Muscle of leg (tissue), 11 donors: ENCODE data around the gene OR2G6. TPM values are rescaled to one million over a fixed set of nuclear protein-coding genes. Genes with fewer than 3 reads are reported as not detected.
"Not testable (repeated sequence)": the region's sequence is repeated elsewhere in the genome, so short reads cannot be mapped to it uniquely, and the experiment has no call there.

Experiments used
- DNase-seq: peaks from one replicate; pipeline ENCODE4 v3.0.0; 2013
- H3K27ac ChIP-seq: one replicate; pipeline ENCODE4 v1.5.1; 2013; ENCODE audit warnings: mild to moderate bottlenecking, low read length, control low read depth
- H3K27me3 ChIP-seq: one replicate; pipeline ENCODE4 v1.6.1; 2013; ENCODE audit warnings: low read length; ENCODE audit not compliant: control insufficient read depth, insufficient read depth
- H3K36me3 ChIP-seq: one replicate; pipeline ENCODE4 v1.6.1; 2013; ENCODE audit warnings: low read length; ENCODE audit not compliant: control insufficient read depth, insufficient read depth
- H3K4me1 ChIP-seq: one replicate; pipeline ENCODE4 v1.6.1; 2013; ENCODE audit warnings: low read length; ENCODE audit not compliant: control insufficient read depth, insufficient read depth
- H3K4me3 ChIP-seq: one replicate; pipeline ENCODE4 v1.5.1; 2013; ENCODE audit warnings: low read length, control low read depth
- H3K9me3 ChIP-seq: replicated peaks from 2 replicates; pipeline ENCODE4 v1.6.1; 2013; ENCODE audit warnings: low read depth, low read length; ENCODE audit not compliant: control insufficient read depth
- WGBS: methylation state at CpG from one replicate; pipeline ENCODE4 v1.1.5; 2013; ENCODE audit warnings: missing lambda C conversion rate; ENCODE audit not compliant: insufficient coverage; 5-methylcytosine and 5-hydroxymethylcytosine counted together
- polyA plus RNA-seq, 8 donors: library from polyadenylated mRNA; unstranded; fragments of 120-200 nt; gene quantifications; one replicate each; pipeline versions ENCODE4 v1.2.1 to v1.2.3, GENCODE V29; 2013; ENCODE audit warnings: inconsistent platforms in 1 of 8, low replicate concordance in 1 of 8; ENCODE audit not compliant: insufficient read length in 8 of 8, insufficient read depth in 1 of 8
- total RNA-seq: library from RNA; stranded (reverse); fragments of 120-200 nt; gene quantifications from one replicate; pipeline ENCODE4 v1.2.4, GENCODE V29; 2013

OR2G6 gene
- total and polyA plus RNA-seq, 9 donors: 0.06 TPM; not detected in 8

GRCh38 chr1:248574657-248575056 is 66.8 kb downstream of the OR2G6 start, which contains the start of gene OR2T34:
Gene OR2T34, minus strand, starts transcription at chr1:248574757. Its CDS starts 0 bp downstream, at chr1:248574757.
- not testable (repeated sequence) for DNase-seq, H3K36me3 ChIP-seq, H3K9me3 ChIP-seq, H3K4me1 ChIP-seq, H3K4me3 ChIP-seq, H3K27ac ChIP-seq, H3K27me3 ChIP-seq
- no CpG with 5 or more reads among the region's 3 CpGs for WGBS

DNA sequence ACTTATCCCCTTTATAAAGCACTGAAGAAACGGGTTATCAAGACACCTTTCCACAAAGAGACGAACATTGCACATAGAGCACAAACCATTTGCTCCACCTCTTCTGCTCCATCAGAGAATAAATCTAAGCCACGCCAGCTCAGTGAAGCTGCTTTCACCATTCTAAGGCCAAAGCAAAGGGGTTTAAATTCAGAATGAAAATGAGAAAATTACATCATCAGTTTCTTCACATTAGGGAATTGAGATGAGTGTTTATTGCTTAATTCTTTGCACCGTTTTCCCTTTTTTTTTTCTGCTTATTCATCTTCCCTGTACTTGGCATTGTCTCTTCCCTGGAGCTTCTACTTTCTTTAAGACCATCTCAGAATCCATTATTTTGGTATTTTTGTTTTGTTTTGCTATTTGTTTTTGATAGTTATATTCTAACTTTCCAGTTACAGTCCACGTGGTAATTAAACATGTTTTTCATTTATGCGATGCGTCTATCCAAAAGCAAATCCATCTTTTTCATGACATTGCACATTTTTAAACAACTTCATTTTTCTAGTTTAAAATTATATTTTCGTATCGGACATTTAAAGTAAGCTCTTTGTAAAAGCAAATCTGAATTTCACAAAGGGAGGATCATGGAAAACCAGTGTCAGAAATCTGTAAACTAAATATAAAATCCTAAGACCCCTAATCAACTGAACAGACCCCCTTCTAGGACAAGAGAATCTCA is 68.5 kb downstream of the OR2G6 start:
- no peak for DNase-seq
- Histone ChIP-seq H3K27me3 (no peaks in the 10 kb centered on the region), H3K9me3 (peaks cover 7% of the 10 kb centered on the region), H3K27ac (no peak overlapping the region), H3K4me1 (no peaks in the 10 kb centered on the region), H3K36me3 (no peaks in the 10 kb centered on the region), H3K4me3 (no peak overlapping the region)
- no CpG with 5 or more reads among the region's 9 CpGs for WGBS

Other genes starting within 250 kb of the OR2G6 start
- gene OR2T33, start 230.1 kb upstream of the OR2G6 start, total RNA-seq: not detected
- gene OR2T33, start 230.1 kb upstream of the OR2G6 start, polyA plus RNA-seq: under 1 TPM in 1 of 8 donors, not detected in 7; 0.04 TPM
- gene OR2T12, start 204.6 kb upstream of the OR2G6 start, total RNA-seq: not detected
- gene OR2T12, start 204.6 kb upstream of the OR2G6 start, polyA plus RNA-seq: under 1 TPM in 1 of 8 donors, not detected in 7; 0.03 TPM
- gene OR2M7, start 183.5 kb upstream of the OR2G6 start, total RNA-seq: not detected
- not detected for gene OR2M7, start 183.5 kb upstream of the OR2G6 start, polyA plus RNA-seq
- not detected for gene OR14C36, start 159.3 kb upstream of the OR2G6 start, total RNA-seq
- not detected for gene OR14C36, start 159.3 kb upstream of the OR2G6 start, polyA plus RNA-seq
- not detected for gene OR2T4, start 146.4 kb upstream of the OR2G6 start, total RNA-seq
- gene OR2T4, start 146.4 kb upstream of the OR2G6 start, polyA plus RNA-seq: not detected
- not detected for gene OR2T6, start 132.3 kb upstream of the OR2G6 start, total RNA-seq
- not detected for gene OR2T6, start 132.3 kb upstream of the OR2G6 start, polyA plus RNA-seq
- gene OR2T1, start 105.0 kb upstream of the OR2G6 start, total RNA-seq: not detected
- not detected for gene OR2T1, start 105.0 kb upstream of the OR2G6 start, polyA plus RNA-seq
- gene OR2T2, start 62.4 kb upstream of the OR2G6 start, total RNA-seq: not detected
- under 1 TPM in 1 of 8 donors, not detected in 7; 0.06 TPM for gene OR2T2, start 62.4 kb upstream of the OR2G6 start, polyA plus RNA-seq
- gene OR2T3, start 34.7 kb upstream of the OR2G6 start, total RNA-seq: not detected
- gene OR2T3, start 34.7 kb upstream of the OR2G6 start, polyA plus RNA-seq: not detected
- not detected for gene OR2T5, start 19.5 kb upstream of the OR2G6 start, total RNA-seq
- not detected for gene OR2T5, start 19.5 kb upstream of the OR2G6 start, polyA plus RNA-seq
- not detected for gene OR2T29, start 54.7 kb downstream of the OR2G6 start, total RNA-seq
- gene OR2T29, start 54.7 kb downstream of the OR2G6 start, polyA plus RNA-seq: not detected
- gene OR2T34, start 66.7 kb downstream of the OR2G6 start, total RNA-seq: not detected
- not detected for gene OR2T34, start 66.7 kb downstream of the OR2G6 start, polyA plus RNA-seq
- gene OR2T10, start 89.6 kb downstream of the OR2G6 start, total RNA-seq: not detected
- not detected for gene OR2T10, start 89.6 kb downstream of the OR2G6 start, polyA plus RNA-seq
- not detected for gene OR2T11, start 127.0 kb downstream of the OR2G6 start, total RNA-seq
- gene OR2T11, start 127.0 kb downstream of the OR2G6 start, polyA plus RNA-seq: not detected
- not detected for gene OR2T35, start 137.2 kb downstream of the OR2G6 start, total RNA-seq
- under 1 TPM in 1 of 8 donors, not detected in 7; 0.27 TPM for gene OR2T35, start 137.2 kb downstream of the OR2G6 start, polyA plus RNA-seq
- gene OR2T27, start 147.5 kb downstream of the OR2G6 start, total RNA-seq: not detected
- not detected for gene OR2T27, start 147.5 kb downstream of the OR2G6 start, polyA plus RNA-seq
- gene OR14I1, start 194.7 kb downstream of the OR2G6 start, total RNA-seq: not detected
- gene OR14I1, start 194.7 kb downstream of the OR2G6 start, polyA plus RNA-seq: not detected
- not detected for gene LYPD8, start 247.7 kb downstream of the OR2G6 start, total RNA-seq
- not detected for gene LYPD8, start 247.7 kb downstream of the OR2G6 start, polyA plus RNA-seq